HL-60/S4 treated with retinoic acid at 250 ng/mL for 4 days and 3 days (cell line): ENCODE data around the gene RPL13A.
"Not testable (repeated sequence)": the region's sequence is repeated elsewhere in the genome, so short reads cannot be mapped to it uniquely, and the experiment has no call there.

Source experiments
- in situ Hi-C: fragments of 300-500 bp; cut with MboI; formaldehyde crosslinking; loops from 2 replicates; pipeline ENCODE4 v1.7.0; 2022; ENCODE audit warnings: low sequenced_read_pairs

The RPL13A gene

GRCh38 chr19:49453757-49454240 lies 33.6 kb upstream of the RPL13A start:
- in situ Hi-C loops, result no loop called here

GRCh38 chr19:49455773-49456172 lies 31.6 kb upstream of the RPL13A start:
- in situ Hi-C loops, result no loop called here

GRCh38 chr19:49456326-49456725 lies 31.1 kb upstream of the RPL13A start:
- in situ Hi-C loops, result no loop called here

GRCh38 chr19:49458567-49458903 lies 28.9 kb upstream of the RPL13A start:
- in situ Hi-C loops, result no loop called here

- in situ Hi-C loops, result no loop called here
These were observed 28.0 kb upstream of the RPL13A start for GRCh38 chr19:49459388-49459787.

GRCh38 chr19:49461130-49461529 lies 26.3 kb upstream of the RPL13A start:
- in situ Hi-C loops, result not testable (repeated sequence)

GRCh38 chr19:49461656-49462055 lies 25.8 kb upstream of the RPL13A start:
- in situ Hi-C loops, result no loop called here

- in situ Hi-C loops, result no loop called here
These were observed 24.9 kb upstream of the RPL13A start for GRCh38 chr19:49462492-49462891.

GRCh38 chr19:49463960-49464740 lies 23.3 kb upstream of the RPL13A start:
- in situ Hi-C loops, result no loop called here

- in situ Hi-C loops, result no loop called here
These were observed 22.0 kb upstream of the RPL13A start for GRCh38 chr19:49465371-49465770.

GRCh38 chr19:49468199-49468598 lies 19.2 kb upstream of the RPL13A start:
- in situ Hi-C loops, result no loop called here

- in situ Hi-C loops, result no loop called here
These were observed 18.5 kb upstream of the RPL13A start for GRCh38 chr19:49468746-49469447.

- in situ Hi-C loops, result no loop called here
These were observed 17.4 kb upstream of the RPL13A start for GRCh38 chr19:49469828-49470614.

GRCh38 chr19:49470615-49470978 lies 16.8 kb upstream of the RPL13A start:
- in situ Hi-C loops, result no loop called here

GRCh38 chr19:49472936-49473335 lies 14.5 kb upstream of the RPL13A start:
- in situ Hi-C loops, result no loop called here

- in situ Hi-C loops, result not testable (repeated sequence)
These were observed 13.9 kb upstream of the RPL13A start for GRCh38 chr19:49473501-49473867.

GRCh38 chr19:49473868-49474541 lies 13.4 kb upstream of the RPL13A start, which contains the start of gene FLT3LG:
Gene FLT3LG, plus strand, starts transcription at chr19:49474215. Its CDS starts 425 bp downstream, at chr19:49474640.
- in situ Hi-C loops, result no loop called here

GRCh38 chr19:49474542-49474924 lies 12.9 kb upstream of the RPL13A start:
- in situ Hi-C loops, result no loop called here

GRCh38 chr19:49475191-49475917 lies 12.1 kb upstream of the RPL13A start:
- in situ Hi-C loops, result no loop called here
